HG03139 (cell line): Measurements from ENCODE around the gene RSPH4A.
"Not testable (repeated sequence)": the region's sequence is repeated elsewhere in the genome, so short reads cannot be mapped to it uniquely, and the experiment has no call there.

Experiments used
- ATAC-seq: cut with Tn5 transposase; IDR thresholded peaks from one replicate; pipeline ENCODE4 v1.9.1; 2021; ENCODE audit not compliant: unreplicated experiment

RSPH4A gene

DNA sequence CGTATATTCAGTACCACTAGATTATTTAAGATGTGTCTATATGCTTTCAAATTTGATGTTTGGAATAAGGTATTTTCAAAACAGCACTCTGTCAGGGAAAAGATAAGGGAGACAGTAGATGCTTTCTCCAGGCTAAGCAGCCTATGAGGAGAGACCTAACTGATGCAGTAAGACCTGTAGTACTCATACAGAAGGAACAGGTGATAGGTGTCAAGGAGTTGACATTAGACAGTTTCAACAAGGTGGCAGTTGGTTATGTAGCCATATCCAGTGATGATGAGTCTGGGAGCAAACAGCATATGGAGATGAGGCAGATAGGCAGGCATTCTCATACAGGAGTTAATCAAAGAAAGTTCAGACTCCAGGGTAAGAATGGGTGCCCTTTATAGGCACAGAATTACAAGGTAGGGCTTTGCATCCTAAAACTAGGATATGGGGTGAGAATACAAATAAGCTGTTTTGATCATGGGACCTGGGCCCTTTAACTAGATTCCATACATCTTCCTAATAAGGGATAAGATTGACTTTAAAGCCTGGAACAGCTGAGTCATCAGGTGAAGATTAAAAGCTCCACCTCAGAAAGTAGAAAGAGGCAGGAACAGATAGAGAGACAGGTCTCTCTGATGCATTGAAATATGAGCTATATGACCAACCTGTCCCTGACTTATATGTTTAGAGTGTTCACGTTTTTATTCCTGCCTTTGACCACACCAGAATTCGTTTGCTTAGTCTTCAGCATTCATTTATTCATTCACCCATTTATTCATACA, 7.9 kb downstream of the RSPH4A start:
- no peak for ATAC-seq

DNA sequence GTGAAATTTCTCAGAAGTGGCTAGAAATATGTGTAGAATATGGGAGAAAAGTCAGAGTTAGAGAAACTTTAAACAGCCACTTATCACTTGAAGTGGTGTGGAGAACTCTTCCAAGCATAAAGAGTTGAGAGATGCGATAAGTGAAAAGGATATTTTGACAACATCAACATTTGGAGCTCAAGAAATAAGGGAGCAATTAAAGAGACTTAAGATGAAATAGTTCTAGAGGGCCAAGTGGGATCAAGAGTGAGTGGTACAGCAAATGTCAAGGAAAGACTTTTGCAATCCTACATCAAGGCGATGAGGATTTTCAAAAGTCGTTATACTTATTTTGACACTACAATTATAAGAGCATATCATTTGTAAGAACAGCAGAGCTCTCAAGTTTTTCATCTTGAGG, 9.6 kb downstream of the RSPH4A start:
- no peak for ATAC-seq

DNA sequence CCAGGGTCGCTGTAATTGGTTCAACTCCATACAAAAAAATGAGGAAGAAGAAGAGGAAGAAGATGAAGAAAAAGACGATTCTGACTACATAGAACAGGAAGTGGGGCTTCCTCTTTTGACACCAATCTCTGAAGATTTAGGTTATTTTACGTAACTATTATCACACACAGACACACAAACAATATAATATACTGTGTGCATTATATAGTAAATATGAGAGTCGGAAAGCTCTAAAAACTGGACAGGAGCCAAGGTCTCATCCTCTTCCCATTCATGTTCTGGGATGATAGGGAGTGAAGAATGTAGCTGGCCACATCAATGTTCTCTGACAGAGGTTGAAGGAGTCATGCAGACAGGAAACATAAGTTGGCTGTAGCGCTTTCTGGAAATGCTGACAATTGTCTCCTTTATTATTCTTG, 13.3 kb downstream of the RSPH4A start:
- ATAC-seq, result no peak

DNA sequence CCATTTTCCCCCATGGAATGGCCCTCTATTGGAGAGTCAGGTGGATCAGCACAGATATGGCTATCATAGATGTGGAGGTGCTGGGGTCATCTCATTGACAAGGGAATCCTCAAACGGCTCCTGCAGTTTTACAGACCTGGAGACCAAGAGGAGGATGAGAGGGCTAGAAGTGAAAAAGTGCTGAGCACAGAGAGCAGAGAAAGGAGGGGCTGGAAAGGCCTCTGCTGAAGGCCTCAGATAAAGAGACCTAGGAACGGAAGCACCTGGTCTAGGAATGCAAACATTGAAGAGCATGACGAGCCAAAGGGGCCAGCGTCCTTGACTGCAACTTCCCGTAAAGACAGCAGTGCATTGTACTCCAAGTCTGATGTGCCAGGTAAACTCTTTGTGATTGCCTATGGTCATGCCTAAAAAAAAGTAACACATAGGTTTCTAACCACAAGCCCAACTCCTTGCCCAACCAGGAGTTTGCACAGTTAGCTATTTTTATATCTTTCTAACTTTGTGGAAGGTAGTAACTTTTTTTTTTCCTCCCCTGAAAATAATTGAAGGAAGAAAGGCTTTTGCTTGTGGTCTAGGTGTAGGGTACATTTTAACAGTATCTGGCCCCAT, 15.2 kb downstream of the RSPH4A start:
- ATAC-seq, result peak; percentile 79

DNA sequence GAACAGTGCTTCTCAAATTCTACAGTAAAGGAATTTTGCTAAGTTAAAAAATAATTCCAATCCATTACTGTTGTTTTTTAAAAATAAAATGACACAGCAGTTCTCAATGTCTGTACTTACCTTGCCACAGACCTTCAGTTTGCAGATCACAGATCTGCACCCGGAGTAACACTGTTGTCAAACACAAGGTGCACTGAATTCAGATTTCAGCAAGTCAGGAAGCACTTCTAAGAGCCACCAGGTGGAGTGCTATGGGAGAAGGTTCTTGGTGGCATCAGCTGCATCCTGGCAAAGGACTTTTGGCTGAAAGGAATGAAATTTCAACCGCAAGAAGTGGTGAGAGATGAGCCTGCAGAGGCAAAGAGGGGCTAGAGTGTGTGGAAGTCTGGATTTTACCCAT, 17.4 kb downstream of the RSPH4A start:
- no peak for ATAC-seq

DNA sequence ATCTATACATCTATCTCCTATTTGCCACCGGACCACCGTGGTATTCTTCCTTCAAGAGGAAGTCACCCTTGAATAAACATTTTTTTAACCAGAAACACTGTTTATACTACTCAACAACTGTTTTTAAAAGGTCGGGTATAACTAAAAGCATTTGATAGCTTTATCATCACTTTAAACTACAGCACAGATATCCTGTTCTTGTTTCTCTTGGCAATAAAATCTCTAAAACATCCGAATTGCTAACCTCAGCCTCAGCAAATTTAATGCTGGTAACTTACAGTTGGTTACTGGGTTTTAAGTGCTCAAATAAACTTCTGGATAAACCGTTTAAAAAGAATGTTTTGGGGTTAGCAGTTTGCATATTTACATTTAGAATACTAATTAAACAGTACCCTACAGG, 31.9 kb downstream of the RSPH4A start:
- ATAC-seq, result no peak

DNA sequence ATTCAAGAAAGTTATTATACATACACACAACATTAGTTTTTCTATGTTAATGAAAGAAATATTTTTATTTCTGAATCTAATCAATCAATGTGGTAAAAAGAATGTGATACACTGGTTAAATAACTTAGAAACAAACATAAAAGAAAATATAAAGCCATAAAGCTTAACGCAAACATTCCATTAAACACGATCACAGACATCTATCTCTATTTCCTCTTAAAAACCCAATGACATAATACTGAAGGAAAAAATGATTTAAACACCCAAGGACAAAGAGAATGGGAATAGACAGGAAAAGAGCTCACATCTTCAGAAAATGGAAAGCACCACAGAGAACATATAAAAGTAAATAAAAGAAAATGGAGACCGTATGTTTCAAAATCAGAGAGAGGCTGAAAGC, 32.9 kb downstream of the RSPH4A start:
- no peak for ATAC-seq

DNA sequence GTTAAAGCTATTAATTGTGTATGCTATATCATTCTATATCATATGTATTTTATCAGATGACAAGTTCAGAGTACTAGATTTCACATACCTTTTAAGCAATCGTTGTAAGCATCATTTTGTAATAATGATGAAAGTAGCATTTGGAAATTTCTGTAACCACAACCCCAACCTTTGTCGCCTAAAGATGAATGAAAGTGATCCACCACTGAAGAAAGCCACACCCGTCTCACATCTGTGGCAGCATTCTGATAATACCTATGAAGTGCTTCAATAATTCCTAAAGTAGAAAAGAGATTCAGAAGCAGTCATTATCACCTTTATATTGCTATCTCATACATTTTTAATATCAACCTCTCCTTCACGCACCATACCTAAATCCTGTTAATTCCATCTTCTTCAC, 35.6 kb downstream of the RSPH4A start:
- ATAC-seq, result no peak

DNA sequence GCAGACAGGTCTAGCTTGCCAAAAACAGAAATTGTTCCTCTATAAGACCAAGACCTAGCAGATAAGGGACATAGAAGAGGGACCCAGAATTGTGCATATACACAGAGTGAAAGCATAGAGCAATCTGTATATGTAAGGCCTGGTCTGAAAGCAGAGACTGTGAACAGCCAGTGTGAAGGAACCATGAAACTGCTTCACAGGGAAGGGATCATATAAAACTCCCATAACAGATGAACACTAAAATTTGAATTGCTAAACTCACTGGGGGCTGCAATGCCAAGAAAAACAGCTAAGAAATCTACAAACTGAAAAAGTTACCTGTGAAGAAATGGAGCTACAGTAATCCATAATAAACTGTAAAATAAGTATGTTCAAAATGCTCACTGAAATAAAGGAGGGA, 45.3 kb downstream of the RSPH4A start:
- ATAC-seq, result no peak

DNA sequence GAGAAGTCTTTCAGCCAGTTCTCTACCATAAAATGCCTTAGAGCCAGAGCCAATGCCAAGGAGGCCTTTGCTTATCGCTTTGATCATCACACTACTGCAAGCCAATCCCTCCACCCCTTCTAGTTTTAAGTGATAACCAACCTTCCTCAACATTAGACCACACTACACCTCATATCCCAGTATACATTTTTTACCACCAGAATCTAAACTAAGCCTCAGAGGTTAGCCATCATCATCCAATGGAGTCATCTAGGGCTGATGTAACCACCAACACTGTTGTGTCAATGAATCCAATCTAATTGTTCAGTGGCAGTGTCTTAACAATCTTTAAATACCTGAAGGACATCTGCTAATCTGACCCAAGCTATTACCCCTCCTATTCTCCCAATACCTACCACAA, 45.9 kb downstream of the RSPH4A start:
- ATAC-seq, result no peak

DNA sequence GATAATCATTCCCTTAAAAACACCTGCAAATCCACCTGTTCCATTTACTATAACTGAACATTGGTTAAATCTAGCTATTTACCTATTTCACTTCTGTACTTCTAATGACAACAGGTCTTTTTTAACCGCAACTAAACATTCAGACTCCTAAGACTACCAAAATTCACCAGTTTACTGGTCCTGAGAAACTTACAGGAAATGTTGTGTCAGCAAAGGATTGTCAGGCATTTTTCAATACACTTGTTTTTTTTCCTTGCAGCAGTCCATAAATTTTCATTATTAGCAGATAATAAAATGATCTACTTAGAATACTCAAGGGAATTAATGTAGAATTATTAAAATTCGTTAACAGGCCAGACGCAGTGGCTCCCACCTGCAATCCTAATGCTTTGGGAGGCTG, 47.0 kb downstream of the RSPH4A start:
- no peak for ATAC-seq

DNA sequence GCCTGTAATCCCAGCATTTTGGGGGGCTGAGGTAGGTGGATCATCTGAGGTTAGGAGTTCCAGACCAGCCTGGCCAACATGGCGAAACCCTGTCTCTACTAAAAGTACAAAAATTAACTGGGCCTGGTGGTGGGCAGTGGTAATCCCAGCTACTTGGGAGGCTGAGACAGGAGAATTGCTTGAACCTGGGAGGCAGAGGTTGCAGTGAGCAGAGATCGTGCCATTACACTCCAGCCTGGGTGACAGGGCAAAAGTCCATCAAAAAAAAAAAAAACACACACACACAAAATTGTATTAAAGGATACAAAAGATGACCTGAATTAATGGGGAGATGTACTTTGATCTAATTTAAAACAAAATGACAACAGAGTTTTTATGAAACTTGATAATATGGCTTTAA, 47.9 kb downstream of the RSPH4A start:
- ATAC-seq, result not testable (repeated sequence)

DNA sequence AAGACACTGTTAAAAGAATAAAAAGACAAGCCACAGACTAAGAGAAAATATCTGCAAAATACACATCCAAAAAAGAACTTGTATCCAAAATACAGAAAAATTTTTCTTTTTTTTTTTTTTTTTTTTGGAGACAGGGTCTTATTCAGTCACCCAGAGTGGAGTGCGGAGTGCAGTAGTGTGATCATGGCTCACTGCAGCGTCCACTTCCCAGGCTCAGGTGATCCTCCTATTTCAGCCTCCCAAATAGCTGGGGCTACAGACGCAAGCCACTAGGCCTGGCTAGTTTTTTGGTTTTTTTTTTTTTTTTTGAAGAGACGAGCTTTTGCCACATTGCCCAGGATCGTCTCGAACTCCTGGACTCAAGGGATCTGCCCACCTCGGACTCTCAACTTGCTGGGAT, 49.2 kb downstream of the RSPH4A start:
- ATAC-seq, result no peak

DNA sequence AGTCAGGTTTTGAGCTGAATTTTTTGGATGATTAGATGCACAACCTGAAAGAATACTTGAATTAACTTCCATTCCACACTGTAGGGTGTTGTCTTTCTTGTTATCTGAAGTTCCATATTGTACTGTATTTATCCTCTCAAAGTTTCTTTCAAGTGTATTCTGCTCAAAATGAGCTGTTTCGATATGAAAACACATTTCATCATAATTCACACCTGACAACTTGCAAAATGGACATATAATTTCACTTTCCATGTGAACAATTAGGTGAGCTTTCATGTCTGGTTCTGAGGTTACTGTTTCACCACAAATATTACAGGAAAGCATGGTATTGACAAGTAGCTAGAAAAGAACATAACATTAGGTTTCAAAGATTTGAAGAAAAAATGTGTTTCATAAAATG, 50.6 kb downstream of the RSPH4A start:
- ATAC-seq, result peak; percentile 39

DNA sequence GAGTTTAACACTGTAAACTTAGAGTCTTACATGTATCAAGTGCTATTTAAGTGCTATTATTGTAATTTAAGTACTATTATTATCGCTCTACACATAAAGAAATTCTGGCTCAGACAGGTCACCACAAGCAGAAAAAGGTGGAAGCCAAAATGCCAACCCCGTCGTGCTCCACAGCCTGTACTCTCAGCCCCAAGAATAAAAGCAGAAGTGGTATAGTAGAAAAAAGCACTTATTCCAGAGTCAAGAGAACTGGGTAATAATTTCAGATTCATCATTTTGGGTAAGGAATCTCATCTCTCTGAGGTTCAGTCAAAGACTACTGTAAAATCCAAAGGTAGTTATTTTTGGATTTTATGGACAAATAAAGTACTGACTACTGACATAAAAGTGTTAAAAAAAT, 51.3 kb downstream of the RSPH4A start:
- peak; percentile 32 for ATAC-seq

DNA sequence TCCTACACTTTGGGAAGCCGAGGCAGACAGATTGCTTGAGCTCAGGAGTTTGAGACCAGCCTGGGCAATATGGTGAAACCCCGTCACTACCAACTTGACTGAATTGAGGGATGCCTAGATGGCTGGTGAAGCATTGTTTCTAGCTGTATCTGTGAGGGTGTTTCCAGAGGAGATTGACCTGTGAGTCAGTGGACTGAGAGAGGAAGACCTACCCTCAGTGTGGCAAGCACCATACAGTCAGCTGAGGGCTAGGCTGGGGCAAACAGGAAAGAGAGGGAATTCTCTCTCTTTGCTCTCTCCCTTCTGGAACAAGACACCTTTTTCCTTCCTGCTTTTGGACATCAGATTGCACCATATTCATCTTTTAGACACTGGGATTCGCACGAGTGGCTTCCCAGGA, 56.0 kb downstream of the RSPH4A start:
- ATAC-seq, result no peak

DNA sequence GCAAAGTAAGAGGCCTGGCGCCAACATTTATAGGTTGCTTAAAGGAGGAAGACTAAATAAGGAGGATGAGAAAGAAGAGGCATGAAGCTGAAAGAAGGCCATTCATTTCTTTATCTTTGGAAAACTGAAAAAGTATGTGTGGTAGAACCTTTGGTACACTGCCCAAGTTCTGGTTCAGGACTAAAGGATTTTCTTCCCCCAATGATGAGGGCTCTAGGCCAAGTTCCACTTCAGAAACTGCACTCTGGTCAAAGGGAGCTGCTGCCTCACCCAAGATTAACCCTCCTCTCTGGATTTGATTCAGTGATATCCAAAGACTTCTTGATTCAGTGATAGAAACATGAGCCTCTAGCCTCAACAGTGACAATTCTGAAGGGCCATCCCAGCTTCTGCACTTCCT, 59.7 kb downstream of the RSPH4A start:
- no peak for ATAC-seq

DNA sequence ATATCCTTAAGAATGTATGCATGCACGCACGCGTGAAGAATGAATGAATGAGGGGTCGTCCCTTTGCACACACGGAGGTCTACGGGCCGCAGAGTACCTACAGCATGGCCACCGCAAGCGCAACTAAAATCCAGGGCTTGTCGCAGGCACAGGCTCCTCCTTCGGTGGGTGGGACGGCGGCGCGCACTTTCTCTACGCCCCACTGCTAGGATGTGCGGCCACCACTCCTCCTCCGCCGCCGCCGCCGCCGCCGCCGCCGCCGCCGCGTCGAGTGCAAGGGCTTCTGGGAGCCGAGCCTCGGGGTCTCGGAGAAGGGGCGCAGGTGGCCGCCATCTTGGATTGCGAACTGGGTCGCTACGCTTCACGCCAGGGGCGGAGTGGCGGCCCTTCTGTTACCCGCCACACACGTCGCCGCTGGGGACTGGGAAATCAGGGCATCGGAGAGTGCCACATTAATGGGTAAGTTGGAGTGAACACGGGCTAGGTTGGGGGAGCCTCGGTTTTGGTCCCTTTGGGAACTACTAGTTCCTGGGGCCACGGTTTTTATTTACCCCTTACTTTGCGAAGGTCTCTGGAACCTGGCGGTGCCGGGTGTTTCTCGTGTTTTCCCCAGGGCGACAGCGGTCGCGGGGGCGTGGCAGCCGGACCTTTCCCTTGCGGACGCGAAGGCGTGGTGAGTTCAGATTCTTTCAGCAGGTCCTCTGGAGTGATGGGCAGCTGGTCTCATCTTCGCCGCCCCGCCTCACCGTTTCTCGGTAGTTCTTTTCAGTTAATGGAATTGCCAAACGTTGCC, 64.8 kb downstream of the RSPH4A start, which contains the start of gene KPNA5:
Gene KPNA5, plus strand, starts transcription at position 332 of the 793 bp plus-strand sequence. Its CDS starts 124 bp downstream, at position 456.
- peak; percentile 95 for ATAC-seq

DNA sequence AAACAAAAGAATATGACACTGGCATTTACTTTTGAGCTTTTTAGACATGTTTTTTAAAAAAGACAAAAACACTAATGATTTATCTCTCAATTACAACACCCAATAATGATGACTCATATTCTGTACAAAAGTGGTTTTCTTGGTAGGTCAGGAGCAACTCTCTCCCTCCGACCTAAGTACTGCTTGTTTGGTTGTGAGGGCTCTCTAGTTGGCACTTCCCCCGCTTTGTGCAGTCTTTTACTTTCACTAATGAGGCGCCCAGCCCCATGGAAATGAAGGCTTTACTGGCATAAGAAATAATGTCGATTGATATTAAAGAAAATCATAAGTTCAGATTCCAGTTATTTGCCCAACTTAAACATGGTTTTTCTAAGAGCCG, 66.0 kb downstream of the RSPH4A start:
- ATAC-seq, result peak; percentile 17
